GM23338 (cell line): ENCODE measurements around the gene DMRTB1. TPM values are rescaled to one million over a fixed set of nuclear protein-coding genes. Genes with fewer than 3 reads are reported as not detected.

ENCODE experiments used
- ATAC-seq: fragments of 200-7000 bp; cut with Tn5 transposase; 3 replicates; pipeline ENCODE4 v1.9.1; 2020
- DNase-seq: peaks from one replicate; pipeline ENCODE4 v3.0.0-alpha.2; 2015; ENCODE audit warnings: low spot score
- H2AFZ ChIP-seq: fragments of 200-600 bp; sonication (generic); 2 replicates; pipeline ENCODE4 v1.8.0; 2016; ENCODE audit warnings: antibody characterized with exemption, mild to moderate bottlenecking, moderate library complexity
- H3F3A ChIP-seq: fragments of 200-600 bp; sonication (generic); replicated peaks from 2 replicates; pipeline ENCODE4 v1.8.0; 2017; ENCODE audit warnings: antibody characterized with exemption, mixed run types, low read depth
- H3K27ac ChIP-seq: fragments of 200-600 bp; sonication (generic); 2 replicates; pipeline ENCODE4 v1.6.1; 2016; ENCODE audit warnings: low read depth
- H3K27me3 ChIP-seq: fragments of 200-600 bp; sonication (generic); 2 replicates; pipeline ENCODE4 v1.8.0; 2016; ENCODE audit warnings: mild to moderate bottlenecking, mixed run types, moderate library complexity; ENCODE audit not compliant: insufficient read depth
- H3K36me3 ChIP-seq: fragments of 200-600 bp; sonication (generic); 2 replicates; pipeline ENCODE4 v1.8.0; 2016; ENCODE audit warnings: mild to moderate bottlenecking; ENCODE audit not compliant: insufficient read depth
- H3K4me1 ChIP-seq: fragments of 200-600 bp; sonication (generic); 2 replicates; pipeline ENCODE4 v1.8.0; 2016; ENCODE audit warnings: mild to moderate bottlenecking, moderate library complexity; ENCODE audit not compliant: insufficient read depth
- H3K4me2 ChIP-seq: fragments of 200-600 bp; sonication (generic); 2 replicates; pipeline ENCODE4 v1.7.1; 2017; ENCODE audit warnings: mixed run types
- H3K4me3 ChIP-seq: fragments of 200-600 bp; sonication (generic); 2 replicates; pipeline ENCODE4 v1.6.1; 2016; ENCODE audit warnings: mixed run types
- H3K79me2 ChIP-seq: fragments of 200-600 bp; sonication (generic); replicated peaks from 2 replicates; pipeline ENCODE4 v1.8.0; 2017; ENCODE audit warnings: mild to moderate bottlenecking; ENCODE audit not compliant: insufficient read depth
- H3K9me2 ChIP-seq: fragments of 200-600 bp; sonication (generic); 2 replicates; pipeline ENCODE4 v1.8.0; 2017; ENCODE audit not compliant: insufficient read depth
- H4K20me1 ChIP-seq: fragments of 200-600 bp; sonication (generic); replicated peaks from 2 replicates; pipeline ENCODE4 v1.8.0; 2017; ENCODE audit warnings: mild to moderate bottlenecking; ENCODE audit not compliant: insufficient read depth
- H3K27ac Mint-ChIP-seq: 2 replicates; pipeline ENCODE4 v1.8.0; 2020; ENCODE audit warnings: inconsistent platforms, mild to moderate bottlenecking, moderate library complexity, mixed read lengths
- H3K27me3 Mint-ChIP-seq: 3 replicates; pipeline ENCODE4 v1.8.0; 2022; ENCODE audit warnings: low read depth, mild to moderate bottlenecking, moderate library complexity, mixed read lengths, inconsistent platforms; ENCODE audit not compliant: insufficient read depth, poor library complexity
- H3K36me3 Mint-ChIP-seq: 3 replicates; pipeline ENCODE4 v1.8.0; 2021; ENCODE audit warnings: low read depth, mild to moderate bottlenecking, inconsistent platforms, moderate library complexity, mixed read lengths
- H3K4me1 Mint-ChIP-seq: 3 replicates; pipeline ENCODE4 v1.8.0; 2020; ENCODE audit warnings: mild to moderate bottlenecking, inconsistent platforms, mixed read lengths
- H3K4me3 Mint-ChIP-seq: 3 replicates; pipeline ENCODE4 v1.8.0; 2021; ENCODE audit warnings: moderate library complexity, mild to moderate bottlenecking, inconsistent platforms, mixed read lengths
- H3K9me3 Mint-ChIP-seq: 3 replicates; pipeline ENCODE4 v1.8.0; 2020; ENCODE audit warnings: moderate library complexity, mild to moderate bottlenecking, inconsistent platforms, mixed read lengths
- CREB1 ChIP-seq: fragments of 250-450 bp; sonication (Bioruptor Pico); IDR thresholded peaks from 2 replicates; pipeline ENCODE4 v1.5.0; 2020; ENCODE audit warnings: low read depth, mild to moderate bottlenecking, moderate library complexity
- EZH2 ChIP-seq: fragments of 200-600 bp; sonication (generic); IDR thresholded peaks from one replicate; pipeline ENCODE4 v1.8.0; 2017; ENCODE audit warnings: antibody characterized with exemption, mild to moderate bottlenecking, low read depth; ENCODE audit not compliant: unreplicated experiment
- EZH2phosphoT487 ChIP-seq: fragments of 200-600 bp; sonication (generic); IDR thresholded peaks from one replicate; pipeline ENCODE4 v1.8.1; 2018; ENCODE audit warnings: antibody characterized with exemption; ENCODE audit not compliant: unreplicated experiment
- JUNB ChIP-seq: IDR thresholded peaks from one replicate; pipeline ENCODE4 v1.6.1; 2016; ENCODE audit warnings: antibody characterized with exemption; ENCODE audit not compliant: unreplicated experiment
- NANOG ChIP-seq: IDR thresholded peaks from 2 replicates; pipeline ENCODE4 v1.6.1; 2016; ENCODE audit warnings: antibody characterized with exemption, borderline replicate concordance
- REST ChIP-seq: IDR thresholded peaks from one replicate; pipeline ENCODE4 v1.6.1; 2018; ENCODE audit warnings: antibody characterized with exemption; ENCODE audit not compliant: unreplicated experiment
- STAT1 ChIP-seq: IDR thresholded peaks from one replicate; pipeline ENCODE4 v1.6.1; 2016; ENCODE audit warnings: antibody characterized with exemption; ENCODE audit not compliant: unreplicated experiment
- ZNF331 ChIP-seq: fragments of 250-450 bp; sonication (Bioruptor Pico); IDR thresholded peaks from 2 replicates; pipeline ENCODE4 v1.5.0; 2020; ENCODE audit warnings: low read depth, mild to moderate bottlenecking, moderate library complexity
- ZNF462 ChIP-seq: fragments of 250-450 bp; sonication (Bioruptor Pico); IDR thresholded peaks from 2 replicates; pipeline ENCODE4 v1.5.0; 2020; ENCODE audit warnings: mild to moderate bottlenecking, moderate library complexity
- polyA plus RNA-seq: library from polyadenylated mRNA; unstranded; fragments of >200 nt; fragmentation: Nextera tagmentation; extraction: Ambion mirVana; gene quantifications from 2 replicates; pipeline ENCODE4 v1.2.1, GENCODE V29; 2016
- total RNA-seq: library from RNA; depleted of rRNA; stranded (reverse); fragments of >200 nt; shearing (Covaris generic); gene quantifications from 2 replicates; pipeline ENCODE4 v1.2.3, GENCODE V29; 2014
- TF ChIP-seq, protein P1 (sequence below): IDR thresholded peaks from 2 replicates; pipeline ENCODE4 v1.6.1; 2016; ENCODE audit warnings: antibody characterized with exemption

The DMRTB1 gene
- total and polyA plus RNA-seq, 2 experiments from 2014 or later, result 0.27 to 1.2 TPM

DNA sequence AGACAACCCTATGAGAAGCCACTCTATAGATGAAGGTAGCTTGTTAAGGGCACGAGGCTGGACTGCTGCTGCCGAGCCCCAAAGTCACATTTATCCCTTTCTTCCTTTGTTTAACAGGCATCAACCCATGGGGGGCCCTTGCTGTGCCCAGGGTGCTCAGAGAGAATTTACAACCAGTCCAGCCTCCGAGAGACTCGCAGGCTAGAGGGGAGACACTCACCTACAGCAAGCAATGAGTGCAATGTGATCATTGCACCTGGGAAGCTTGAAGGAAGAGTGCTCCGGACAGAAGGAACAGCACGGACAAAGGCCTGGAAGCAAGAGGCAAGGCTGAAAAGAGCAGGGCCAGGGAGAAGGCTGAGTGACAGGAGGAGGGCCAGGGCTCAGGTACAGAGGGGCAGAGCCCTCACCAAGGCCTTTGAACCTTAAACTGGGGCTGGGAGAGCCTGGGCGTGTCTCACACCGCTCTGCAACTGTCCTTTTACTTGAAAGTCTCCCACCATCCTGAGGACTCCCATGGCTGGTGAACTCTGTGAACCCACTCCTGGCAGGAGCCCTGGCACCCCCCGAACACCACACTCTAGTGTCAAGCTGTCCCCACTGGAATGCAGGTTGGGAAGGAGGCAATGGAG, 27.3 kb downstream of the DMRTB1 start (continued):
- TF ChIP-seq REST, result no peak

DNA sequence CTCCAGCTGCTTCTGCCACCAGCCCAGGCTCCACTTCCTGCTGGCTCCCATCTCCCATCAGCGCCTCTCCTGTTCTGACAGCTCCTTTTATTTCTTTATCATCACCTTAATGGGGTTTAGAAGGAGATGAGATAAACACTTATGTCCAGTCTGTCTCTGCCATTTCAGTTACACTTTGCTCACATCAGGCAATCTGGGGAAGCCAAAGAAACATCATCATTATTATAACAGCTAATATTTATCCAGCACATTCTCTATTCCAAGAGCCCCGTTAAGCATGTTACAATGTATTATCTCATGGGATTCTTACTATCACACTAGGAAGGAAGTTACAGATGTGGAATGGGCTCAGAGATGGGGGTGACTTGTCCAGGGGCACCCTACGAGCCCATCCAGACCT, 31.2 kb downstream of the DMRTB1 start:
- no peaks in the 10 kb centered on the region for H3K9me2 ChIP-seq
- no peak overlapping the region for H3K4me2 ChIP-seq
- peaks cover 11% of the 10 kb centered on the region for H3K27me3 Mint-ChIP-seq
- H3K4me3 Mint-ChIP-seq, result no peak overlapping the region
- H3K4me1 ChIP-seq, result no peaks in the 10 kb centered on the region; the same call in 1 of the 2 replicates
- ATAC-seq (no peak), DNase-seq (no peak)
- no peak overlapping the region for H2AFZ ChIP-seq
- peaks cover 4% of the 10 kb centered on the region; the same call in 2 of the 3 replicates for H3K9me3 Mint-ChIP-seq
- no peak for TF ChIP-seq ZNF331 (CRISPR knock-in tag)
- TF ChIP-seq, protein P1, sequence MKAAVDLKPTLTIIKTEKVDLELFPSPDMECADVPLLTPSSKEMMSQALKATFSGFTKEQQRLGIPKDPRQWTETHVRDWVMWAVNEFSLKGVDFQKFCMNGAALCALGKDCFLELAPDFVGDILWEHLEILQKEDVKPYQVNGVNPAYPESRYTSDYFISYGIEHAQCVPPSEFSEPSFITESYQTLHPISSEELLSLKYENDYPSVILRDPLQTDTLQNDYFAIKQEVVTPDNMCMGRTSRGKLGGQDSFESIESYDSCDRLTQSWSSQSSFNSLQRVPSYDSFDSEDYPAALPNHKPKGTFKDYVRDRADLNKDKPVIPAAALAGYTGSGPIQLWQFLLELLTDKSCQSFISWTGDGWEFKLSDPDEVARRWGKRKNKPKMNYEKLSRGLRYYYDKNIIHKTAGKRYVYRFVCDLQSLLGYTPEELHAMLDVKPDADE, result no peak
- TF ChIP-seq EZH2phosphoT487, result no peak
- TF ChIP-seq STAT1, result no peak
- no peak for TF ChIP-seq CREB1 (CRISPR knock-in tag)
- TF ChIP-seq NANOG, result no peak
- no peak for TF ChIP-seq EZH2
- no peak for TF ChIP-seq JUNB
- no peak for TF ChIP-seq REST
- no peak for TF ChIP-seq ZNF462
- no peak overlapping the region for H3K27ac Mint-ChIP-seq
- no peaks in the 10 kb centered on the region for H3K79me2 ChIP-seq
- no peak overlapping the region for H3K4me3 ChIP-seq
- no peak overlapping the region for H3K27ac ChIP-seq
- no peaks in the 10 kb centered on the region for H4K20me1 ChIP-seq
- H3K27me3 ChIP-seq, result no peaks in the 10 kb centered on the region
- H3K36me3 Mint-ChIP-seq, result no peaks in the 10 kb centered on the region
- 0 out of 2 replicates have a peak, but pooled peaks cover 3% of the 10 kb centered on the region for H3F3A ChIP-seq
- no peaks in the 10 kb centered on the region for H3K36me3 ChIP-seq
- H3K4me1 Mint-ChIP-seq, result peaks cover 12% of the 10 kb centered on the region
